ENCODE data around the gene AQP5.
A peak's percentile ranks its signal among the peaks of the same experiment; 100 is the strongest.

The AQP5 gene

DNA sequence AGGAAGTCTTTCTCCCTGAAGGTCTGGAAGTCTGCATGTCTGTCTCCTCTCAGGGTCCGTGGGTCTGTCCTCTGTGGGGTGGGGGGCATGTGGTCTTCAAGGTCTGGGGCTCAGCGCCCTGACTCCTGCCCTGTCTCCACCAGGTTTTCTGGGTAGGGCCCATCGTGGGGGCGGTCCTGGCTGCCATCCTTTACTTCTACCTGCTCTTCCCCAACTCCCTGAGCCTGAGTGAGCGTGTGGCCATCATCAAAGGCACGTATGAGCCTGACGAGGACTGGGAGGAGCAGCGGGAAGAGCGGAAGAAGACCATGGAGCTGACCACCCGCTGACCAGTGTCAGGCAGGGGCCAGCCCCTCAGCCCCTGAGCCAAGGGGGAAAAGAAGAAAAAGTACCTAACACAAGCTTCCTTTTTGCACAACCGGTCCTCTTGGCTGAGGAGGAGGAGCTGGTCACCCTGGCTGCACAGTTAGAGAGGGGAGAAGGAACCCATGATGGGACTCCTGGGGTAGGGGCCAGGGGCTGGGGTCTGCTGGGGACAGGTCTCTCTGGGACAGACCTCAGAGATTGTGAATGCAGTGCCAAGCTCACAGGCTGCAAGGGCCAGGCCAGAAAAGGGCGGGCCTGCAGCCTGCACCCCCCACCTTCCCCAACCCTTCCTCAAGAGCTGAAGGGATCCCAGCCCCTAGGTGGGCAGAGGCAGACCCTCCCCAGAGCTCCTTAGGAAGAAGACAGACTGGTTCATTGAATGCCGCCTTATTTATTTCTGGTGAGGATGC, 3.4 kb downstream of the AQP5 start:
- no peak for DNase-seq (ENCODE audit: low read depth)

DNA sequence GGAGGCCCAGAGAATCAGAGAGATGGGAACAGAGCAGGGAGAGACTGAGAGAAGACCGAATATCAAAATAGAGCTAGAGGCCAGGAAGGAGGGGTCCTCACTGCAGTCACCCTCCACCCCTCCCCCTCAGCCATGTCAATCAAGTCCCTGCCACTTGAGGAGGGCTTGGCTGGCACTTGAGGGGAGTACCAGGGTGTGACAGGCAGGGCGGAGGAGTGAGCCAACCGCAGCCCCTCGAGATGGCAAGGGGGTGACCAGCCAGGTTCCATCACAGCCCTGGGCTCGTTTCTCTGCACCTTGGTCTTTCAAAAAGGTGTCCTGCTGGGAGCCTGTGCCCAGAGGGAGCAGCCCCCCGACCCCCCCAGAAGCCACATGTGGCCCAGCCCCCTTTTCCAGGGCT, 4.2 kb downstream of the AQP5 start:
- no peak for DNase-seq (ENCODE audit: low read depth)

DNA sequence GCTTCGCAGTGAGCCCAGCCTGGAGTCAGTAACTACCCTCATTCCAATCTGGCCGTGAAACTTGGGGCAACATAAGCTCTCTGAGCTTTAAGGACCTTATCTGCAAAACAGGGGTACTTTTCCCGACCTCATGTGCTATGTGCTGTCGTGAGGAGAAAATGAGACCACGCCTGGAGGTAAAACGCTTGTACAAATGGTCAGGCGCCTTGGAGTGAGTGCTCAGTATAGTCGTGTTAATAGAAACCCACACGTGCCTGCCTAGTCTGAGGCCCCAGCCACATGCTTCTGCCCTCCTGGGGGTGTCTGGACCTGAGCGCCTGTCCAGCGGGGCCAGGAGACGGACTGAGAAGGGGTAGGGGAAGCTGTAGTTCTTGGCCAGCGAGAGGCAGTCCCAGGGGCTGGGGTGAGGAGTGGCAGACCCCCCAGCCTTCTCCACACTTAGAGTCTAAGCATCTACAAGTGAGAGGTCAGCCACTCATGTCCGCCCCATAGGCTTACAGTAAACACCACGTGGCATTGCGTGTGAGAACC, 4.9 kb downstream of the AQP5 start:
- DNase-seq (ENCODE audit: low read depth): no peak

DNA sequence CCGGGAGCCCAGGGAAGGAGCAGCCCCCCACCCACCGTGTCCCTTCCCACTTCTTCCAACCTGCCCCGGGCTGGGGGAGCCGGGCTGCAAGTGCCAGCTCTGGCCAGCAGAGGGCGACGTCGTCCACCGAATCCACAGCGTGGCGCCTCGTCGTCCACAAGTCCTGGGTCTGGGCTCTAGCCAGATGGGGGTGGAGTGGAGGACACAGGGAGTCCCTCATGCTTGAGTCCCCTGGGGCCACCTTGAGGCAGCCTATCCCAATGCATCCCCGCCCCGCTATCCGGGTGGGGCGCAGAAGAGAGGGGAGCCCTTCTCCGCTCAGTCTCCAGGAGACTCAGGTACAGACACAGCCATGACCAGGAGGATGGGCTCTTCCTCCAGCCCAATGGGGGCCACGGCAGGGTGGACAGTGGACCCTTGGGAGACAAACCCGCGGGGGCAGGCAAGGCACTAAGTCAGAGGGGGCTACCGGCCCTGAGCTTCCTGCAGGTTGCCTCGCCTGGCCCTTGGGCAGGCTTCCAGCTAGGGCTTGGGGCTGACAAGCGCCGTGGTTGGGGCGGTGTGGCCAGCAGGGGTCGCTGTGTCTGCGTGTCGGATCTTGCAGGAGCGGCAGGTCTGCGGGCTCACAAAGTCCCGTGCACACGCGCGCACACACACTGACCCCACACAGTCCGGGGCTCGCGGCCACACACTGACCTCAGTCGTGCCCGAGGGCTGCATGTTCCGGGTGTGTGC, 5.5 kb downstream of the AQP5 start:
- peak; percentile 96 for DNase-seq (ENCODE audit: low read depth)

DNA sequence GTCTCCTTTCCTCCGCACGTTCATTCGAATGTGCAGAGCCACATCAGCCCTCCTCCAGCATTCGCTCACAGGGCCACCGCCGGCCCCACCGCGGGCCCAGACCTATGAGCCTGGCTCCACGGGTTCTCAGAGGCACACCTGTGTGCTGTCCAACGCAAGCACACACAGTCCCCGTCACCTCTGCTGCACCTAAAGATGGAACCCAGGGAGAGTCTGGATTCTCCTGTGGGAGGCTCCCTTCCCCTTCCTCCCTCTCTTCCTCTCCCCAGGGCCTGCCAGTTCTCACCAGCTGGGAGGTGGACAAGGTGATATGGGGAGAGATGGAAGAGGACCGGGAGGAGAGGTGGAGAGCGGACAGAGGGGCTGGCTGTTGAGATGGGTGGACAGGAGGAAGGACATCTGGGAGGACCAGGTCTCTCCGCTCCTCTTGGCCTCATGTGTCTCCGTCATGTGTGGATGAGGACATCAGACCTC, 6.1 kb downstream of the AQP5 start:
- DNase-seq (ENCODE audit: low read depth): no peak

DNA sequence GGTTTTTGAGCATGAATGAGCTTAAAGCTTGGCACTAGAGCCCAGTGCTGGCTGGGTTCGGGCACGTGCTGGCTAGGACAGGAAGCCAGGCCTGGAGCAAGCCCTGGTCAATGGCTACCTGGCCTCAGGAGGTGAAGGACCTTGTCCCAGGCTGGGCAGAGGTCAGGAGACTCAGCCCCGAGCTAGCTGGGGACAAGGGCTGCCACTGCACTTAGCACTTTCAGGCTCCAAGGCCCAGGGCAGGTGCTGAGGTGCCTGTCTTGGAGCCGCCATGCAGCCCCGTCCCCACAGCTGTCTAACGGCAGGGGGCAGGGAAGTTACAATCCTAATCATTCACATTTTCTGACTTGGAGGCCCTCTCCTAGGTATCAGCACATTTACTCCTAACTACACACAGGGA, 6.8 kb downstream of the AQP5 start:
- DNase-seq (ENCODE audit: low read depth): no peak

DNA sequence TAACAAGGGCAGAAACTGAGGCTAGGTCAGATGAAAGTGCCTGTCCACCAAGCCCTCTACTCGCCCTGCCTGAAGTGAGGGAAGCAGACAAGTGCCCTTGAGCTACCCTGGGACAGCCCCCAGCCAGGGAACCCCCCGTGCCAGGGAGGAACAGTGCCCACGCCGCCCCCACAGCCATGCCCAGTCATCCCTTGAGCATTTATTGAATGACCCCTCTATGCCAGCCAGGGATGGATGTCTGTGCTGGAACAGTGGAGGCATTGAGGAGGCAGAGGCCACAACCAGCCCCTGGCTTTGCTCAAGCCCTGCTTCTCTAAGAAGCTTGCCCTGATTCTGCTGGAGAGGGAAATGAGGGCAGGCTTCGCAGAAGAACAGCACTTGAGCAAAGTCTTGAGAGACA, 7.4 kb downstream of the AQP5 start:
- DNase-seq (ENCODE audit: low read depth): no peak

DNA sequence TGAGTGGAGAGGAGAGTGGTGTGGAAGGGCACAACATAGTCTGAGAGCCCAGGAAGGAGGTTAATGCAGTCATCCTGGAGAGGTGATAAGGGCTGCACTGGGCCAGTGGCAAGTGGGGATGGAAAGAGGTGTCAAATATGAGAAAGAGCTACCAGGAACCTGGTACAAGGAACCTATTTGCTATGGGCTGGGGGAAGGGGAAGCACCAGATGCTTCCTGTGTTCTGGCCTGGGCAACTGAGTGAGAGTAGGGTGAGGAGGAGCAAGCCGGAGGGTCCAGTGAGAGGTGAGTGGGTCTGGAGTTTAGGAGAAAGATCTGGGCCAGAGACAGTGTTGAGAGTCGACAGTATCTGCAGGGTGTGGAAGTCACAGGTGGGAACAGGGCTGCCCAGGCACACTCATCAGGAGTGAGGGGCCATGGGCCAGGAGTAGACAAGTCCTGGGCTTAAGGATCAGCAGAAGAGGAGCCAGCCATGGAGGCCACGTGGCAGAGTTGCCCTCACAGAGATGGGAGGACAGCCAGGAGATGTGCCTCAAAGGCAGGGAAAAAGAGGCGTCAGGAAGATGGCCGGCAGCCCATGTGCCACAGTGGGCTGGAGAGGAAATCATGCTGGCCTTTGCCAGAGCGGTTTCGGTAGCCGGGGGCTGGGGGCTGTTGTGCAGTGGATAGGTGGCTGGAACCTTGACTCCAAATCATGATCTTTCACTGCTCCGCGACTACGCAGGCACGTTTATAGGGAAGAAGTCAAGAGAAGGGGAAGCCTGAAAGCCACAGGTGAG, 8.2 kb downstream of the AQP5 start:
- no peak for DNase-seq (ENCODE audit: low read depth)

DNA sequence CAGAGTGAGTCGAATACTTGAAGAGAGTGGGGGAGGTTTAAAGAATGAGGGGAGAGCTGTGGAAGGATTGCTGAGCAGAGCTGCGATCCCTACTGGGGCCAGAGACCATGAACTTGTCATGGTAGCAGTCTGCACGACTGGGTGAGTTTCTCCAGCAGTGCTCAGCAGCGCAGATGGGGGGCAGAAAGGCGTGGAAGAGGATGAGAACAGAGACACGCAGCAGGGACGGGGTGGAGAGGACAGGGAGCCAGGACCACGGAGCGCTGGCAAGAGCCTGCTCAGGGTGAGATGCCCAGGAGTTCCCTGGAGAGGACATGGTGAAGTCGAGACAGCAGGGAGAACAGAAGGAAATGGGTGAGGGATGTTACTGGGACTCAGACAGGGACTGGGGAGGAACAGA, 9.0 kb downstream of the AQP5 start:
- DNase-seq (ENCODE audit: low read depth): no peak

DNA sequence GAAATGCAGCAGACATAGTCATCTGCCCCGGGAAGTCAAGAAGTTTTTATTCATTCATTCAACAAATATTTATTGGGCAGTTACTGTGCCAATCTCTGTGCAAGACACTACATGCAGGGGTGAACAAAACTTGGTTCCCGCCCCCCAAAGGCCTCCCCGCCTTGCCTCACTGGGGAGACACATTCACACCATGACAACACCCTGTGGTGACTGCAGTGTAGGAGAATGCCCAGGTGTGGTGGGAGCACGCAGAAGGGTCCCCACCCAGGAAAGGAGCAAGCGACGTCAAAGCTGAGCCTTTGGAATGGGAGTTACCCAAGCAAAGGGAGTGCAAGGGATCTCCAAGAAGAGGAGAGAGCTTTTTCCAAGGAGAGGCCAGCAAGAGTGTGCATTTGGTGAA, 9.5 kb downstream of the AQP5 start:
- no peak for DNase-seq (ENCODE audit: low read depth)

DNA sequence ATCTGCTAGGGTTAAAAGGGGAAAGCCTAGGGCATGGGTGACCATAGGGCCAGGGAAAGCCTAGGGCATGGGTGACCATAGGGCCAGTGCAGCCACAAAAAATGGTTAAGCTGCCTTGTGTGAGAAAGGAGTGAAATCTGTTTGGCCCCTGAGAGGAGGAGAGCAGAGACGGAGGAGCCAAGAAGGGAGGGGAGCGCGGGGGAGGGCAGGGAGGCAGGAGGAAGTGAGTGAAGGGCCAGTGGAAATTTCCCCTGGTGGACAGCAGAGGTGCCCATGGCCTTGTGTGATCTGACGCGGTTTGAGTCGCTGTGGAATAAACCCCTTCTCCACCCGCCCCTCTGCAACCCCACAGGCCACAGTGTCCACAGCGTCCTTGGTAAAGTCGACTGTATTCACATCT, 10.5 kb downstream of the AQP5 start:
- no peak for DNase-seq (ENCODE audit: low read depth)

DNA sequence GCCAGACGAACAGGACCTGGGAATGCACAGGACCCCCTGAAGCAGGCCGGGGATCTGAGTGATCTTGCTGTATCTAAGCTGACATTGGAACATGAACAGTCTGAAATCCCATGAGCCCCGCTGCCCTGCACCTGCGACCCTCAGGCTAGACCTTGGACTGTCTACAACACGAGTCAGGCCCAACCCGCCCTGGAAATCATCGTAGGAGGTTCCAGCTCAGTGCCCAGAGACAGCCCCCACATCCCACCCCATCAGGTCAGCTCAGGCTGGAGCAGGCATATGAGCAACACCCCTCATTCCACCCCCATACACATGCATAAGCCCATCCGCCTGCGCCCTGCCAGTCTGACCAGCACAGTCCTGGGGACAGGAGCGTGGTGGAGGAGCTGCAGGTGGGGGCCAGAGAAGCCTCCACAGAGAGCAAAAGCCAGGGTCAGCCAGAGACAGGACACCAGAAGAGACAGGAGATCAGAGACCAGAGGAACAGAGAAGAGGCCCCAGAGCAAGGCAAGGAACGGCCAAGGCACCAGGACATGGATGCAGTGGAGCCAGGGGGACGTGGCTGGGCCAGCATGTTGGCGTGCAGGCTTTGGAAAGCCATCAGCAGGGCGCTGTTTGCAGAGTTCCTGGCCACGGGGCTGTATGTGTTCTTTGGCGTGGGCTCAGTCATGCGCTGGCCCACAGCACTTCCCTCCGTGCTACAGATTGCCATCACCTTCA, 11.1 kb downstream of the AQP5 start, which contains the start of gene AQP6:
Gene AQP6, plus strand, starts transcription at position 307 of the 720 bp plus-strand sequence. Its CDS starts 227 bp downstream, at position 534.
- DNase-seq (ENCODE audit: low read depth): no peak

DNA sequence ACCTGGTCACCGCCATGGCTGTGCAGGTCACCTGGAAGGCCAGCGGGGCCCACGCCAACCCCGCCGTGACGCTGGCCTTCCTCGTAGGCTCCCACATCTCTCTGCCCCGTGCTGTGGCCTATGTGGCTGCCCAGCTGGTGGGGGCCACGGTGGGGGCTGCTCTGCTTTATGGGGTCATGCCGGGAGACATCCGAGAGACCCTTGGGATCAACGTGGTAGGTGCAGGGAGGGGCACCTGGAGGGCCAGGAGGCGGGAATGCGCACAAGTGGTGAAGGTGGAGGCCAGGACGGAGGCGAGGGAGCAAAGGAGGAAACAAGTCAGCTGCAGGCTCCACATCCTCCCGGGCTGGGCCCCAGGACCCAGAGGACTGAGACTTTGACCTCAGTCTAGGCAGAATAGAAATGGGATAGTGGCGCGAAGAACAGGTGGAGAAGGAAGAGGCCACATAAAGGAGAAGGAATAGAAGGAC, 11.7 kb downstream of the AQP5 start:
- no peak for DNase-seq (ENCODE audit: low read depth)

DNA sequence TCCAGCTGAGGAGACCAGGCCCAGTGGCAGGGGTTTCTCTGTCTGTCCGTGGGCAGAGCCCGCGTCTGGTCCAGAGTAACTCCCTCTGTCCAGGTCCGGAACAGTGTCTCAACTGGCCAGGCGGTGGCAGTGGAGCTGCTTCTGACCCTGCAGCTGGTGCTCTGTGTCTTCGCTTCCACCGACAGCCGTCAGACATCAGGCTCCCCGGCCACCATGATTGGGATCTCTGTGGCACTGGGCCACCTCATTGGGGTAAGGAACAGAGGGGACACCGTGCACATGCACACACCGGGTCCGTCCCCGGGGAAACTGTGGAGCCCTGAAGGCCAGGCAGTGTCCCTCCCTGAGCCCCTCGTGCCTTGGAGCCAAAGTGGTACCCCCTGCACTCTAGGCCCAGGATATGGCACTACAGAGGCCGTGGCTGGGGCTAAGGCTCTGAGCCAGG, 12.6 kb downstream of the AQP5 start:
- DNase-seq (ENCODE audit: low read depth): no peak

DNA sequence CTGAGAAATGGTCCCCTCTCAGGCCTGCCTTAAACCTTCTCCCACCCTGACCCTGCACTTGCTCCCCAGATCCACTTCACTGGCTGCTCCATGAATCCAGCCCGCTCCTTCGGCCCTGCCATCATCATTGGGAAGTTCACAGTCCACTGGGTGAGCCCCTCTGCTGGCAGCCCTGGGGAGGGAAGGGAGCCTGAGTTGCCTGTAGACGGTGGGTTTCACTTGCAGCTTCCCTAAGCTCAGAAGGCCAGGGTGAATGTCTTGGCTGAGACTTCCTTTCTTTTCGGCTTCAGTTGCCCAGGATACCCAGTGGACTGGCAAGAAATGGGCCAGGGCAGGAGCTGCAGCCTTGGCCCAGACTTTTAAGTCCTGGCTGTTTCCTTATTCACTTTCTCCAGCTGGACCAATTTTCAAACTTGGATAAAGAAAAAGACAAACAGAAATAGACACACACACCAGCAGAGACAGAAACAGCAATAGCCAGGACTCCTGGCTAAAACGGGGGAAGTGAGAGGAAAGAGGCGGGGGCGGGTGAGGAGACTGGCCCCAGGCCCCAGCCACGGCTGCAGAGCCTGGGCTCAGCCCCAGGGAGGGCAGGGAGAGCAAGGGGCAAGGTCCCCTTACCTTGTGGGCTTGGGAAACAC, 13.1 kb downstream of the AQP5 start:
- DNase-seq (ENCODE audit: low read depth): no peak

DNA sequence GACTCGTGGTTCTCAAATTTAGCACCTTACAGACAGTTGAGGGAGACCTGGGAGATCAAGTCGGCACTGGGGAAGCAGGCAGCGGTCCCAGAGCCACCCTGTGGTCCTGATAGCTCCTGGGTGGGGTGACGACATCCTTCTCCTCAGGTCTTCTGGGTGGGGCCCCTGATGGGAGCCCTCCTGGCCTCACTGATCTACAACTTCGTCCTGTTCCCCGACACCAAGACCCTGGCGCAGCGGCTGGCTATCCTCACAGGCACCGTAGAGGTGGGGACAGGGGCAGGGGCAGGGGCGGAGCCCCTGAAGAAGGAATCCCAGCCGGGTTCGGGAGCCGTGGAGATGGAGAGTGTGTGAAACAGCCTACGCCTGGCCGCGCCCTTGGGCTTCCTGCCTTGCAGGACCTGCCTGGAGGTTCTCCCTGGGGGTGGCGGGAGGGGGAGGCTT, 13.7 kb downstream of the AQP5 start:
- no peak for DNase-seq (ENCODE audit: low read depth)

DNA sequence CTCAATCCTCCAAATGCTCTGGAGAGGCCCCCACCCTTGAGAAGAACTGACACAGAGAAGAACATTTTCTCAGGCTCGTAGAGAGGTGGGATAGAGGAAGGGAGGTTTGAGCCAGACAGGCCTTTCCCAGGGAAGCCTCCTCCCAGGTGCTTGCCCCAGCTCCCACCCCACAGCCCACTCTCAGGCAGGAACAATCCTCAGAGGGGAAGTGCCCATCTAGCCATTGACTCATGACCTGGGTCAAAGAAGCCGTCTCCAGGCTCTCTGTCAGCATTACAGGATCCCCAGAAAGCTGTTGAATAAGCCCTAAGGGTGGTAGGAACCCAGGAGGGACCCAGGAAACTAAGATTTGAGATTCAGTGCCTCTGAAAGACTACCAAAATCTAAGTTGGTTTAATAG, 14.9 kb downstream of the AQP5 start:
- DNase-seq (ENCODE audit: low read depth): no peak

DNA sequence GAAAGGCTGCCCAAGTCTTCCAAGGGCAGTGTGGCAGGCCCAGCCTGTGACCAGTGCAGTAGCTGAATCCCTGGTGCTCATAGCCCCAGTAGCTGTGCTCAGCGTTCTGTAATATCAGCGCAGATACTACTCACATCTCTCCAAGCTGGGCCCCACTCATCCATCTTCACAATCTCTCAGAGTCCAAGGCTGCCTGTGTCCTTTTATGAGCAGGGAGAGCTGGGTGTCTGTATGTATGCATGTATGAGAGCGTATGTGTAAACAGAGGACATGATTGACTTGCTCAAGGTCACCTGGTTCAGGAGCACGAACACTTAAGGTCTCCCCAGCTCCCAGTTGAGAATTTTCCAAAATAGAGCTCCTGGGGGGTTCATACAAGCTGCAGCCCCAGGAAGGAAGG, 16.5 kb downstream of the AQP5 start:
- DNase-seq (ENCODE audit: low read depth): no peak

DNA sequence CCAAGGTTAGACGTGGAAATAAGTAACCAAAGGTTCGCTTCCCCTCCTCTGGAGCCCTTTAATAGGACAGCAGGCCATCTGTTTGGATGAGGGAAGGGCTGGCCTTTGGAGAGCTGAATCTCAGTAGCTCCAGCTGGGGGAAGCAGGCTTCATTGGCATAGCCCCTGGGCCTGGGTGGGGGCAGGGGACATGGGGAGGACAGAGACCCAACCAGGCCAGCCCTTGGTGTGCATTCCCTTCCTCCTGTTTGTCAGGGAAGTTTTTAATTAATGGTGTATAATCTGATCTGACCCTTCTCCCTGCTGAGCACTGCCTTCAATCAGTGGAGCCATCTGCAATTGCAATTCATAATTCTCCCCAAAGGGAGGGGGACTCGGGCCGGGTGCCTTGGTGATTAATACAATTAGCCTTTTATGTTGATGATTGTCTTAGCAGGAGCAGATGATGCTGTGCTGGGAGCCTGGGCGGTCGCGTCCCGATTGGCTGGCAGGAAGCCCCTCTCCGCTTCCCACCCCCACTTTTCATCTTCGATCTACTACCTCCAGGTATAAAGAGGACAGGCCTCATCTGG, 17.4 kb downstream of the AQP5 start:
- no peak for DNase-seq (ENCODE audit: low read depth)

DNA sequence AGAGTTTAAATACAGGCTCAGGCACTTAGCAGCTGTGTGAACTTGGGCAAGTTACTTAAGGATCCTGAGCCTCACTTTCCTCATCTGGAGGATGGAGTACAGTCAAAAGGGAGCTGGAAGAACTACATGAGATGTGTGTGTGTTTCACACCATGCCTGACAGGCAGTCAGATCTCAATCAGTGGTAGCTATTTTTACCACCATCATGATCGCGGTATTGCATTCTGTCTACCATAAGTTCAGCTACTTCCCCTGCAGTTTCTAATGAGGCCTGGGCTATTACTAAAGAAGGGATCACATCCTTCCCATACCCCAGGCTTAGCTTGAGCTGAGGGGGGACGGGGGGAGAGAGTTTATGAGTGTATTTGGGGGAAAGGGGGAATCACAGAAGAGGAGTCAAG, 18.1 kb downstream of the AQP5 start:
- no peak for DNase-seq (ENCODE audit: low read depth)
